ENCODE measurements around the gene AOAH. TPM values are rescaled to one million over a fixed set of nuclear protein-coding genes. Genes with fewer than 3 reads are reported as not detected.

Gene AOAH
- total and polyA plus RNA-seq, 7 donors, result 3.8 to 61.3 (median 16.2) TPM

DNA sequence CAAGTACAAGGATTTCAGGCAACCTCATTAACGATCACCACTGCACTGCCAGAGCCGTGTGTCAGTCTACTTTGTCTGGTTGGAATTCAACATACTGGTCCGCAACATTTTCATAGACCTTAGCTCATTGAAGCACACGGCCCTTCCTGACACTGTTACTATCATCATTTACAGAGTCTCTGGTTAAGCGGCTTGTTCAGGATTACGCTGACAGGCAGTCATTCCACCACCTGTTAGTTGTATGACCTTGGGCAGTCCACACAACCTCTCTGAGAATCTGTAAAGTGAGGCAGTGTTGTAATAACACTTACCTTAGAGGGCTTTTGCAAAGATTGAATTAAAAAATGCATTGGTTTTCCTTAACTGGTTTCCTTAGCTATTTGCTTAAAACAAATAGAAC is 112.6 kb downstream of the AOAH start:
- no peak overlapping the region for H3K4me3 ChIP-seq
- H3K36me3 ChIP-seq, result no peaks in the 10 kb centered on the region
- no peak for TF ChIP-seq POLR2AphosphoS5 (IDR thresholded peaks at IDR 0.05)
- TF ChIP-seq, protein P1, sequence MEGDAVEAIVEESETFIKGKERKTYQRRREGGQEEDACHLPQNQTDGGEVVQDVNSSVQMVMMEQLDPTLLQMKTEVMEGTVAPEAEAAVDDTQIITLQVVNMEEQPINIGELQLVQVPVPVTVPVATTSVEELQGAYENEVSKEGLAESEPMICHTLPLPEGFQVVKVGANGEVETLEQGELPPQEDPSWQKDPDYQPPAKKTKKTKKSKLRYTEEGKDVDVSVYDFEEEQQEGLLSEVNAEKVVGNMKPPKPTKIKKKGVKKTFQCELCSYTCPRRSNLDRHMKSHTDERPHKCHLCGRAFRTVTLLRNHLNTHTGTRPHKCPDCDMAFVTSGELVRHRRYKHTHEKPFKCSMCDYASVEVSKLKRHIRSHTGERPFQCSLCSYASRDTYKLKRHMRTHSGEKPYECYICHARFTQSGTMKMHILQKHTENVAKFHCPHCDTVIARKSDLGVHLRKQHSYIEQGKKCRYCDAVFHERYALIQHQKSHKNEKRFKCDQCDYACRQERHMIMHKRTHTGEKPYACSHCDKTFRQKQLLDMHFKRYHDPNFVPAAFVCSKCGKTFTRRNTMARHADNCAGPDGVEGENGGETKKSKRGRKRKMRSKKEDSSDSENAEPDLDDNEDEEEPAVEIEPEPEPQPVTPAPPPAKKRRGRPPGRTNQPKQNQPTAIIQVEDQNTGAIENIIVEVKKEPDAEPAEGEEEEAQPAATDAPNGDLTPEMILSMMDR (IDR thresholded peaks at IDR 0.05), result no peak
- no peak for TF ChIP-seq POLR2A (IDR thresholded peaks at IDR 0.05)
- no peak for TF ChIP-seq EP300 (IDR thresholded peaks at IDR 0.05)
- 94% methylated on average over 6 of the region's 6 CpGs for WGBS, 2 donors
- no peak overlapping the region for H3K27ac ChIP-seq
- no peaks in the 10 kb centered on the region for H3K9me3 ChIP-seq
- no peak for DNase-seq
- intact Hi-C loops (cut with DNase I), result no loop called here
- H3K4me1 ChIP-seq, result no peaks in the 10 kb centered on the region
- no peaks in the 10 kb centered on the region for H3K27me3 ChIP-seq

DNA sequence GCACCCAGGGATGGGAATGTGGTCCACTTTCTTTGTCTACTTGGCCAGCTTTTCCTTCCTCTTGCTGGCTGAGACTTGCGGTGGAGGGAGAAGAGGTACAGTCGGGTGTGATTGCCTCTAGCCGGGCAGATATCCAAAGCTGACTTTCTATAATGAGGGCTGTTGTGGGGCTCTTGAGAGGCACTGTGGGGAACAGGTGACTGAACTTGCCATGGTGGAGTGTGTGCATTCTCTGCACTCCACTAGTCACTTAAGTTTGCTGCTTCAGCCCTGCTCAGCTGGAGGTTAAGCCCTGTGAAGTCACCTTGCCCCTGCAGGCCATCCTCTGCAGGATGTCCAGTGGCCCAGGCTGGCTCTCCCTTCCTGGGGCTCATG is 116.6 kb downstream of the AOAH start:
- Histone ChIP-seq H3K4me3 (no peak overlapping the region), H3K9me3 (no peaks in the 10 kb centered on the region), H3K27me3 (no peaks in the 10 kb centered on the region), H3K4me1 (no peaks in the 10 kb centered on the region), H3K27ac (no peak overlapping the region), H3K36me3 (no peaks in the 10 kb centered on the region)
- no peak for DNase-seq
- TF ChIP-seq EP300 (IDR thresholded peaks at IDR 0.05) (no peak), POLR2AphosphoS5 (IDR thresholded peaks at IDR 0.05) (no peak), POLR2A (IDR thresholded peaks at IDR 0.05) (no peak)
- TF ChIP-seq, protein P1 (IDR thresholded peaks at IDR 0.05), result no peak
- 74% methylated on average over 3 of the region's 3 CpGs for WGBS, 2 donors
- intact Hi-C loops (cut with DNase I), result no loop called here

DNA sequence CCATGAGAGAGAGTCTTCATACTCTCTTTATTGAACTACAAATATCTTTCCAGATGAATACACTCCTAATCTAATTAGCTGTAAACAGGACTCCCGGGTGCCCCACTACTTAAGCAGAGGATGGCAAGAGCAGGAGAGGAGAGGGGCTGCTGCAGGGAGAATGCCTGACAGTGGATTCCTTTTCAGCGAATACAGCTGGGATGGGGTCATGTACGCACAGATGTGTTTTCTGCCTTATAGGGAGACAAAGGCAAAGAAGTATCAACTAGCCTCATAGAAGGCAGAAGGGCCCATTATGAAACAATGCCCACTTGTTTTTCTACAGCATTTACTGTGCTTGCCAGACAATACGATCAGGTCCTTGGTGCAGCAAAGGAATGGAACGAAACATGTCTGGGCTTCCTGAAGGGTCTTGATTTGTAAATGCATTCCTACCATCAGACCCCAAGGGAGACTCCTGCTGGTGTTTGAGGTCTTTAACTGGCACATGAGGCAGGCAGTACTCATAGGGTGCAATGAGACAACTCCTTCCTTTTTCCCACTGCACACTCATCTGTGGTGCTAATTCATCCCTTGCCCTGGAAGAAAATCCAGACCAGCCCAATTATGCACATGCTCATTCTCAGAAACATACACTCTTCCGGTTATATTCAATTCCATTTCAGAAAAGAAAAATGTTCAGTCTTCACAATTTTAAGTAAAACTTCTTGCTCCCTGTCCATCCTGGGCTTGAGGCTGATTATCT is 117.1 kb downstream of the AOAH start:
- H3K27me3 ChIP-seq, result no peaks in the 10 kb centered on the region
- H3K27ac ChIP-seq, result no peak overlapping the region
- no peak for DNase-seq
- H3K9me3 ChIP-seq, result no peaks in the 10 kb centered on the region
- intact Hi-C loops (cut with DNase I), result no loop called here
- H3K4me1 ChIP-seq, result no peaks in the 10 kb centered on the region
- no peak overlapping the region for H3K4me3 ChIP-seq
- TF ChIP-seq POLR2AphosphoS5 (IDR thresholded peaks at IDR 0.05) (no peak), EP300 (IDR thresholded peaks at IDR 0.05) (no peak), POLR2A (IDR thresholded peaks at IDR 0.05) (no peak)
- TF ChIP-seq, protein P1 (IDR thresholded peaks at IDR 0.05), result no peak
- H3K36me3 ChIP-seq, result no peaks in the 10 kb centered on the region
- WGBS, 2 donors, result 87 to 88% methylated on average over 6 of the region's 6 CpGs

DNA sequence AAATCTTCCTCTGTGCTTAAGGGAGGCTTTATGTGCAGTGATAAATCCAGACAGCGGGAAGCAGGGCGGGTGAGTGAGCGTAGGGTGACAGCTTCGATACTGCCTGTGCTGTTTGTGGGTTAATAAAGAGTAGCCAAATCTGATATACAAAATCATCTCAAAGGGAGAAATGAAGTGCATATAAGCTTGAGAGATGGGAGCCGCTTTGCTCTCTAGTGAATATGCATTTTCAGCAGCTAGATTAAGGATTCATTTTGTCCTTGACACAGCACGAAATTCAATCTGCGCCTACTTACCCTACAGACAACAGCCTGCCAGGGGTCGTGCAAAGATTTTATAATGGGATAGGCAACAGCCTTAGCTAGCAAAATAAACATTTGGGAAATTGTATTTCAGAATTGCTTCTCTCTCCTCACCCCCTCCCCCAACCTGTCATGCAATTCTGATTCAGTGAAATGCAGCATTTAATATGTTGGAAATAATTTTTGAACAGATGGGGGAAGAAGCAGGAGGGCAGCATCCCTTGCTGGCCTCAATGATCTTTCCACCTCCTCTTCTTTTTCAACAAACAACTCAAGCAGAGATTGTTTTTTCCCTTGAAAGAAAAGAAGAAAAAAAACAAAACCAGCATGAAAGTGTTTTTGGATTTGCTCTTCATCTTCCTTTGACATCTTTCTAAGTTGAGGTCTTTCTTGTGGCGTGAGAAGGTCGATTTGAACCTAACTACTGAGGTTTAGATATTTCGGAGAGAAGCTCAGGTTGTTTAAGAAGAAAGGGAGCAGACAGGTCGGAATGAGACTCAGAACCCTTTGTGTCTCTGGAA is 117.9 kb downstream of the AOAH start:
- Histone ChIP-seq H3K27ac (no peak overlapping the region), H3K27me3 (no peaks in the 10 kb centered on the region), H3K4me3 (no peak overlapping the region), H3K9me3 (no peaks in the 10 kb centered on the region), H3K4me1 (no peaks in the 10 kb centered on the region), H3K36me3 (no peaks in the 10 kb centered on the region)
- no peak for TF ChIP-seq EP300 (IDR thresholded peaks at IDR 0.05)
- TF ChIP-seq, protein P1 (IDR thresholded peaks at IDR 0.05), result no peak
- no peak for TF ChIP-seq POLR2AphosphoS5 (IDR thresholded peaks at IDR 0.05)
- TF ChIP-seq POLR2A (IDR thresholded peaks at IDR 0.05), result no peak
- DNase-seq, result no peak
- 76 to 77% methylated on average over 12 of the region's 12 CpGs for WGBS, 2 donors
- intact Hi-C loops (cut with DNase I), result no loop called here

Measured in sigmoid colon (tissue), 7 donors.